AG10803 (cell line): Measurements from ENCODE around the gene PAPPA.

Experiments used
- DNase-seq: peaks from one replicate; pipeline ENCODE4 v3.0.0; 2010; ENCODE audit warnings: low read depth
- H3K4me3 ChIP-seq: 2 replicates; pipeline ENCODE4 v1.5.1; 2011; ENCODE audit warnings: mild to moderate bottlenecking, low read length, control low read depth
- CTCF ChIP-seq: conservative IDR thresholded peaks from 2 replicates; pipeline ENCODE4 v1.5.1; 2011; ENCODE audit warnings: mild to moderate bottlenecking, low read length, control low read depth, inconsistent platforms

The PAPPA gene

DNA sequence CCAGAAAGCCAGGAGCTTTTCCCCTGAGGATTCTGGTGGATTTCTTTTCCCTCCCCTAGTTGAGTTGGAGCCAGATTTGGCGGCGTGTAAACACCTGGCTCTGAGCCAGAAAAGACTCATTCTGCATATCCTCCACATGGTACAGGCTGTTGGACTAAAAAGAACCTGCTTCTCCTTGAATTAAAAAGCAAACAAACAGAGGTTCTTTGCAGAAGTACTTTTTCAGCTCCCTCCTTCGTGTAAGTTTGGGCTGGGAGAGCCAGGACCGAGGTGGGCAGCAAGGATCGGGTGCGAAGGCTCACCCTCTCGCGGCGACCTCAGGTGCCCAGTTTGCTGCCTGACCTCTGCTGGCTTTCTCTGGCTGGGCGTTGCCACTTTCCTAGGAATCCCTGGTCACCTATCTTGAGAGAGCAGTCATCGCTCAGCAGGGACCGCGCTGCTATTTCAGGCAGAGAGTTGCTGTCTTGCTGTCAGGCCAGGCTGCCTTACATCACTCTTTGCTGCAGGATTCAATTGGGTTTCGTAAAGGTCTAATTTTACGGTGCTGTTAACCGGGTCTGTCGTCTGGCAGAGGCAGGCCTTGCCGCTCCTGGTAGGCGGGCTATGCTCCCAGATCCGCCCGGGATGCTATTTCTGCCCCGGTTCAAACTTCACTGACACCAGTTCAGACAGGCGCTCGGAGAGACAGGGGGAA lies 3.2 kb downstream of the PAPPA start:
- H3K4me3 ChIP-seq: peak overlapping the region; percentile 93
- TF ChIP-seq CTCF: no peak
- DNase-seq: peak; percentile 91

GRCh38 chr9:116157436-116158138 lies 4.0 kb downstream of the PAPPA start:
- TF ChIP-seq CTCF: no peak
- peak; percentile 62 for DNase-seq
- peak overlapping the region; percentile 93 for H3K4me3 ChIP-seq

DNA sequence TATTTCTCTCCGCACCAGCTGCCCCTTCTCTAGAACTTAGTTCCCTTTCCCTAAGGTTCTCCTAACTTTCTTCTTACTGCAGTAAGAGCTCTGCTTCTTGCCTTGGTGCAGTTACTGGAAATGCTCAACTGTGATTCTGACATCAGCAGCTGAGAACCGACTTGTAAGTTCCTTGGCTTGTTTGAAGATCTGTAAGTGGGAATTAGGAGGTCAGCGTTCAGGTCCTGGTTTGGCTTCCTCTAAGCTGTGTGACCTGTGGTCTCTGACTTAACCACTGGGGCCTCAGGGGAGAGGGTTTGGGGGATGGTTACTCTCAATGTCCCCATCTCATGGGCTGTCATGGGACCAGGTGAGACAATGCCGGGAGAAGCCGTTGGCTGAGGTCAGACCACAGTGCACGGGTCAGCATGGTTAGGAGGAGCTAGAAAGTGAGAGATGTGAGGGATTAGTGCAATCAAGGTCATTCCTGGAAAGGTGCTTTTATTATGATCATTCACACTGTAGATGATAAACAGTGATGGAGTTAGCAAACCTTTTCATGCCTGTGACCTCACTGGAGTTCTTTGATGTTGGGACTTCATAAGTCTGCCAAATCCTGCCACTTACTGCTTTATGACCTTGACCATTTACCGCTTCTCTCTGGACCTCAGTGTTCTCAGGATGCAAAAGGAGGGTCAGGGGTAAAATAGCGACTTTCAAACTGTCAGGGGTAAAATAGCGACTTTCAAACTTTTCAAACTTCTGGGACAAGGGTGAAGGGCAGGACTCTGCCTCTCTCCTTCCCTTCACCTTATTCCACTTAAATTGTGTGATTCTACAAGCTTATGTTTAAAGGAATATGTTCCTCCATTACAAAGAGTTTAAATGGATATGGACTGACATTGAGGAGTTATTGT lies 7.3 kb downstream of the PAPPA start:
- no peak for DNase-seq
- no peak overlapping the region for H3K4me3 ChIP-seq
- TF ChIP-seq CTCF: no peak

GRCh38 chr9:116162241-116162781 lies 8.7 kb downstream of the PAPPA start:
- no peak overlapping the region for H3K4me3 ChIP-seq
- no peak for TF ChIP-seq CTCF
- no peak for DNase-seq

- DNase-seq: no peak
- H3K4me3 ChIP-seq: no peak overlapping the region
- peak; percentile 39 for TF ChIP-seq CTCF
These were observed 9.9 kb downstream of the PAPPA start for GRCh38 chr9:116163293-116164055.

- H3K4me3 ChIP-seq: no peak overlapping the region
- DNase-seq: peak; percentile 59
- TF ChIP-seq CTCF: no peak
These were observed 12.3 kb downstream of the PAPPA start for GRCh38 chr9:116165912-116166311.
